Mucosa of rectum (tissue), 2 donors: ENCODE results near the gene ABHD17C.

Source experiments
- H3K27ac ChIP-seq, 2 donors: one replicate each; pipeline ENCODE4 v1.7.0; 2013; ENCODE audit warnings: inconsistent platforms in 2 of 2, low read depth in 2 of 2, low read length in 2 of 2
- H3K27me3 ChIP-seq, 2 donors: one replicate each; pipeline ENCODE4 v1.7.0; 2013; ENCODE audit warnings: low read length in 2 of 2; ENCODE audit not compliant: control insufficient read depth in 2 of 2, insufficient read depth in 2 of 2
- H3K36me3 ChIP-seq, 2 donors: one replicate each; pipeline ENCODE4 v1.7.0; 2013; ENCODE audit warnings: low read length in 2 of 2; ENCODE audit not compliant: control insufficient read depth in 2 of 2, insufficient read depth in 2 of 2
- H3K4me1 ChIP-seq, 2 donors: one replicate each; pipeline ENCODE4 v1.7.0; 2013; ENCODE audit warnings: low read length in 2 of 2, mild to moderate bottlenecking in 1 of 2; ENCODE audit not compliant: control insufficient read depth in 2 of 2, insufficient read depth in 2 of 2
- H3K4me3 ChIP-seq, 2 donors: one replicate each; pipeline ENCODE4 v1.7.0; 2013; ENCODE audit warnings: low read length in 2 of 2
- H3K9ac ChIP-seq, 2 donors: one replicate each; pipeline ENCODE4 v1.7.0; 2013; ENCODE audit warnings: low read length in 2 of 2, low read depth in 1 of 2, mild to moderate bottlenecking in 1 of 2
- H3K9me3 ChIP-seq, 2 donors: one replicate each; pipeline ENCODE4 v1.7.0; 2013; ENCODE audit warnings: low read length in 2 of 2; ENCODE audit not compliant: control insufficient read depth in 2 of 2
- donor health status: healthy.
- donor health status: Normal muscosa, but diverticular disease.

ABHD17C gene

GRCh38 chr15:80791004-80791403, 95.9 kb downstream of the ABHD17C start:
- H3K27me3 ChIP-seq, result peaks cover 0 to 3% of the 10 kb centered on the region in 2 donors
- no peaks in the 10 kb centered on the region for H3K4me1 ChIP-seq
- H3K9ac ChIP-seq, result no peak overlapping the region
- no peak overlapping the region for H3K27ac ChIP-seq
- H3K4me3 ChIP-seq, result no peak overlapping the region
- no peaks in the 10 kb centered on the region for H3K36me3 ChIP-seq
- no peaks in the 10 kb centered on the region for H3K9me3 ChIP-seq

- Histone ChIP-seq H3K27ac (no peak overlapping the region), H3K4me1 (no peaks in the 10 kb centered on the region), H3K27me3 (peaks cover 0 to 3% of the 10 kb centered on the region in 2 donors), H3K4me3 (no peak overlapping the region), H3K9ac (no peak overlapping the region), H3K9me3 (no peaks in the 10 kb centered on the region), H3K36me3 (no peaks in the 10 kb centered on the region)
These were observed 101.3 kb downstream of the ABHD17C start for GRCh38 chr15:80796407-80796806.

DNA sequence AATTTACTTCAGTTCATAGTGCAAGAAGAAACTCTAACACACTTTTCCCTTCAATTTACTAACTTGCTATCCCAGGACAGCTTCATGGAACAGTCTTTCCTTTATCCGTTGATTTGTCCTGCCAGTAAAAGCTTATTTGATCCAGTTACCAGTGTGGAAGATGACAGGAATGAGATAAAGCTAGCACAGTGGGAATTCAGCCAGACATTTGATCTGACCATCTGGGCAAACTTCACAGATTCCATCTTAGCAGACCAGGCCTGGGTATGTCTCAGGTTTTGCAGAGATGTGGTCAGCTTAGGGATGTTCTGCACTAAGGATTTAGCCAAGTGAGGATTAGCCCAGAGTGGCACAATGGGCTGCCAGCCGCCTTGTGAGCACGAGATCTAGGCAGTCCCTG, 103.8 kb downstream of the ABHD17C start:
- H3K27ac ChIP-seq, result no peak overlapping the region
- H3K9me3 ChIP-seq, result no peaks in the 10 kb centered on the region
- H3K4me1 ChIP-seq, result no peaks in the 10 kb centered on the region
- no peak overlapping the region for H3K4me3 ChIP-seq
- H3K27me3 ChIP-seq, result no peaks in the 10 kb centered on the region
- no peaks in the 10 kb centered on the region for H3K36me3 ChIP-seq
- H3K9ac ChIP-seq, result no peak overlapping the region

DNA sequence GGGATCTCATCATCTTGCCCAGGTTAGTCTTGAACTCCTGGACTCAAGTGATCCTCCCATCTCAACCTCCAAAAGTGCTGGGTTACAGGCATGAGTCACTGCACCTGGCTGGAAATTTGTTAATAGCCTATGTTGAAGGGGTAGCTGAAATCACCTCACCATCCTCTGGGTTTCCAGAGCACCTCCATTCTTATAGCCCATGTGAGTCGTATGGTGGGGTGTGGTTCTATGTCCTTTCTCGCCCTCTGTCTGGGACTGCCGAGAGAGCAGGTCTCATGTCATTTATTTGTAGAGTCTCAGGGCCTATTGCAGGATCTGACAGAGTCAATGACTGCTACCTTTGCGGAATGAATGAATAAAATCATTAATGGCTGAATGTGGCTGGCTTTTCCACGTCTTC, 105.0 kb downstream of the ABHD17C start:
- Histone ChIP-seq H3K4me1 (no peaks in the 10 kb centered on the region), H3K9me3 (no peaks in the 10 kb centered on the region), H3K4me3 (no peak overlapping the region), H3K27ac (no peak overlapping the region), H3K36me3 (no peaks in the 10 kb centered on the region), H3K9ac (no peak overlapping the region), H3K27me3 (no peaks in the 10 kb centered on the region)

GRCh38 chr15:80801891-80802680, 107.0 kb downstream of the ABHD17C start:
- Histone ChIP-seq H3K9ac (no peak overlapping the region), H3K27ac (no peak overlapping the region), H3K27me3 (no peaks in the 10 kb centered on the region), H3K9me3 (no peaks in the 10 kb centered on the region), H3K4me3 (no peak overlapping the region), H3K4me1 (no peaks in the 10 kb centered on the region), H3K36me3 (no peaks in the 10 kb centered on the region)

- Histone ChIP-seq H3K9me3 (no peaks in the 10 kb centered on the region), H3K36me3 (no peaks in the 10 kb centered on the region)
These were observed 108.7 kb downstream of the ABHD17C start for GRCh38 chr15:80803580-80804525.

GRCh38 chr15:80804970-80805495, 109.9 kb downstream of the ABHD17C start:
- H3K4me3 ChIP-seq, result no peak overlapping the region

More at GRCh38 chr15:80803580-80804525, 108.7 kb downstream of the ABHD17C start:
- Histone ChIP-seq H3K4me3 (no peak overlapping the region), H3K27ac (no peak overlapping the region), H3K27me3 (no peaks in the 10 kb centered on the region), H3K4me1 (no peaks in the 10 kb centered on the region), H3K9ac (no peak overlapping the region)

More at GRCh38 chr15:80804970-80805495, 109.9 kb downstream of the ABHD17C start:
- H3K36me3 ChIP-seq, result no peaks in the 10 kb centered on the region
- H3K27me3 ChIP-seq, result no peaks in the 10 kb centered on the region
- no peak overlapping the region for H3K27ac ChIP-seq
- H3K9ac ChIP-seq, result no peak overlapping the region
- no peaks in the 10 kb centered on the region for H3K9me3 ChIP-seq
- H3K4me1 ChIP-seq, result no peaks in the 10 kb centered on the region
